Cardiac fibroblast (primary cell): ENCODE data around the gene GPR84.
A peak's percentile ranks its signal among the peaks of the same experiment; 100 is the strongest.

Source experiments
- DNase-seq, 2 donors: peaks; one replicate each; pipeline versions ENCODE4 v3.0.0 to v3.0.0-alpha.2; 2010; ENCODE audit warnings: low read depth in 2 of 2
- H3K4me3 ChIP-seq, 2 donors: replicated peaks in 1 of 2; 1 replicate in 1 of 2; 2 replicates in 1 of 2; pipeline ENCODE4 v1.5.1; 2011; ENCODE audit warnings: low read depth in 2 of 2, low read length in 2 of 2, mild to moderate bottlenecking in 2 of 2, moderate library complexity in 1 of 2
- TF ChIP-seq, protein P1 (sequence below): IDR thresholded peaks from one replicate; pipeline ENCODE4 v1.5.1; 2011; ENCODE audit warnings: low read depth, mild to moderate bottlenecking, low read length, inconsistent platforms

The GPR84 gene

DNA sequence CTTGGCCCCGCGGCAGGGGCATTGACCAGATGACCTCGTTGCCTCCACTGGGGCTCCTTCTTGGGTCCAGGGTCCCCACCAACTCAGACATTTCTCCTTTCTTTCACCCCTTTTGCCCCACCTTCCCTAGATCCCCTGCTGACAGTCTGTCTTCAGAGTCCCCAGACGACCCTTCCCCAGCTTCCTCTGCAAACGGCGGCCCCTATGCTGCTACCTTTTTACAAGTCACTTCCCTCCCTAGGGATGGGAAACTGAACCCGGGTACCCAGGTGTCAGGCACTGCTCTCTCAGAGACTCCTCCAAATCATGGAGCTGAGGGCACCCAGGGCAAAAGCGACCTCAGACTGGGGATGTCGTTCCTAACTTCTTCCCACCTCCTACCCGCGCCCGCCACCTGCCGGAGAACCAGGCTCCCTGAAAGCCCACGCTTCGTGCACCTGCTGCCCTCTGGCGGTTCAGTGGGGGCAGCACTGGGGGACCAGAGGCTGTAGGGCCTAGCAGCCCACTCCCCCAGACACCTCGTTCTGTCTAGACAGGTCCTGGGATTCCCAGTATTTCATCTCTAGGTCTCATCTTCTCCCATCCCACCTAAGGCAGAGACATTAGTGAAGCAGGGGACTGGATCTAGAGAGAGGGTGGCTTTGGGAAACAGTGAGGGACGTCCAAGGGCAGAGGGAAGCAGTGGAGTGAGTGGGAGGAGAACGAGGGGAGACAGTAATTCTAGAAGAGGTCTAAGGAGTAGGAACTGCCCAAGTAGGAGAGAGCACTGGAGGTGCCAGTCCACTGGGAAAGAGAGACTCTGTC is 15.3 kb upstream of the GPR84 start:
- peak overlapping the region; percentile 47 to 49 for H3K4me3 ChIP-seq
- peak; percentile 88 to 89 for DNase-seq
- TF ChIP-seq, protein P1, sequence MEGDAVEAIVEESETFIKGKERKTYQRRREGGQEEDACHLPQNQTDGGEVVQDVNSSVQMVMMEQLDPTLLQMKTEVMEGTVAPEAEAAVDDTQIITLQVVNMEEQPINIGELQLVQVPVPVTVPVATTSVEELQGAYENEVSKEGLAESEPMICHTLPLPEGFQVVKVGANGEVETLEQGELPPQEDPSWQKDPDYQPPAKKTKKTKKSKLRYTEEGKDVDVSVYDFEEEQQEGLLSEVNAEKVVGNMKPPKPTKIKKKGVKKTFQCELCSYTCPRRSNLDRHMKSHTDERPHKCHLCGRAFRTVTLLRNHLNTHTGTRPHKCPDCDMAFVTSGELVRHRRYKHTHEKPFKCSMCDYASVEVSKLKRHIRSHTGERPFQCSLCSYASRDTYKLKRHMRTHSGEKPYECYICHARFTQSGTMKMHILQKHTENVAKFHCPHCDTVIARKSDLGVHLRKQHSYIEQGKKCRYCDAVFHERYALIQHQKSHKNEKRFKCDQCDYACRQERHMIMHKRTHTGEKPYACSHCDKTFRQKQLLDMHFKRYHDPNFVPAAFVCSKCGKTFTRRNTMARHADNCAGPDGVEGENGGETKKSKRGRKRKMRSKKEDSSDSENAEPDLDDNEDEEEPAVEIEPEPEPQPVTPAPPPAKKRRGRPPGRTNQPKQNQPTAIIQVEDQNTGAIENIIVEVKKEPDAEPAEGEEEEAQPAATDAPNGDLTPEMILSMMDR: peak; percentile 100

DNA sequence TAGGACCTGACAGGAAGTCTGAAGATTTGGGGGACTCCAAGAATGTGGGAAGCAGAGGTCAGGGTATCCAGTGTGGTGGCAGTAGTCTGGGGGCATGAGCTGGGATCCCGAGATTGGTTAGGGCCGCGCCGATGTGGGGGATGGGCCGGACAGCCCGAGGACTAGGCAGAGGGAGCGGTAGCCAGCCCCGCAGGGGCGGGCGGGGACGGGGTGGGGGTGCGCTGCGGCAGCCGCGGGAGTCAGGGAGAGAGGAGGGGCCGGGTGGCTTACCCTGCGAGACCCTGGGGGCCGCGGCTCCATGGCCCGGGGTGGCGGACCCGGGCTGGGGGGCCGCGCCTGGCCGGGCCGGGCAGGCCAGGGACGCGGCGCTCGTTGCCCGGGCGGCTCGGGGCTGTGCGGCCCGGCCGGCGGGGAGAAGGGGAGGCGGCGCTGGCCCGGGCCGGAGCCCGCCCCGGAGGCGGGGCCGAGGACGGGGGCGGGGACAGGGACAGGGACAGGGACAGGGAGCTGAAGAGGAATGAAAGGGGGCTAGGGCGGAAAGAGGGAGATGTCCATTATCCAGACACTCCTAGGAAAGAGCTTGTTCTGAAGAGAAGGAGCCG is 14.6 kb upstream of the GPR84 start:
- DNase-seq: peak; percentile 41 to 51
- TF ChIP-seq, protein P1: no peak
- H3K4me3 ChIP-seq: peak overlapping the region; percentile 47 to 49

DNA sequence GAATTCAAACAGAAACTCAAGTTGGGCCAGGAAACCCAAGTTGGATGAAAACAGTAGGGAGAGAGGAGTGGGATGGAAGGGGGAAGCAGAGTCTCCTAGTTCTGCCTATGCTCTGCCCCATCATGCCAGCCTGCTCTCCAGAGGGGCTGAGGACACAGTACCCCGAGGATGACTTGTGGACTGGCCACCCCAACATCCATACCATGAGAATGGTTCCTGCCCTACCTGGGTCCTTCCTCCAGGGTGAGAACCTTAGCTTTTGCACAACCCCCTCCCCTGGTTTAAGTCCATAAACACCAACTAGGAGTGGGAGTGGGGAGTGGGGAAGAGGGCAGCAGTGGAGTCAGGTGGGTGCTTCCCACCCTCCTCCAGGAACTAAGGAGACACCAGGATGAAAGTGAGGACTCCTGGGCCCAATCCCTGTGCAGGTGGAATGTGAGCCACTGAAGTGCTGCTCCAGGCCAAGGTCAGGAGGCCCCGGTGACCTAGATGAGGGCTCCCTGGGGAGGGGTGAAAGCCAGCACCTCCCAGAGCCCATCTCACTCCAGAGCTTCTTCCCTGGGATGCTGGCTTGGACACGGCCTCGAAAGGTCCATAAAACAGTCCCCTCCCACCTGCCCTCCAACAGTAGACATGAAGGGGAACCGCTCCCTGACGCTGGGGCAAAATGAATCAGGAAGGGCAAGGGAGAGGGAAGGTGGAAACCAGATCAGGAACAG is 13.7 kb upstream of the GPR84 start:
- TF ChIP-seq, protein P1: no peak
- DNase-seq: no peak
- no peak overlapping the region for H3K4me3 ChIP-seq

DNA sequence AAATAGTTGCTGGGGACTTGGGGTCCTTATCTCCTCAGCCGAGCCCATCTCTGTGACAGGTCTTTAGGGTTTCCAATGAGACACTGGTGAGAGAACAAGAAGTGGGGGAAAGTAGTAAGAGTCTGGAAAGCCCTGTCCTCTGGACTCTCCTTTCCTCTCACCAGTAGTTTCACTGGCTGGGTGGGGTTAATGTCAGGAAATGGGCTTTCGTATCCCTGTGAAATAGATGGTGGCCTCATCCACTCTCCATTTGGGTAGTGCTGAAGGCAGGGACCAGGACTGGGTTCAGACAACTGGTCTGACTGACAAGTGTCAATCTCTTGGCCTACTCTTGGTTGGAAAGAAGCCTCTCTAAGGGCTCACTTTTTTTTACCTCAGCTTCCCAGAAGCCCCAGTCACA is 12.7 kb upstream of the GPR84 start:
- no peak overlapping the region for H3K4me3 ChIP-seq
- TF ChIP-seq, protein P1: no peak
- no peak for DNase-seq

DNA sequence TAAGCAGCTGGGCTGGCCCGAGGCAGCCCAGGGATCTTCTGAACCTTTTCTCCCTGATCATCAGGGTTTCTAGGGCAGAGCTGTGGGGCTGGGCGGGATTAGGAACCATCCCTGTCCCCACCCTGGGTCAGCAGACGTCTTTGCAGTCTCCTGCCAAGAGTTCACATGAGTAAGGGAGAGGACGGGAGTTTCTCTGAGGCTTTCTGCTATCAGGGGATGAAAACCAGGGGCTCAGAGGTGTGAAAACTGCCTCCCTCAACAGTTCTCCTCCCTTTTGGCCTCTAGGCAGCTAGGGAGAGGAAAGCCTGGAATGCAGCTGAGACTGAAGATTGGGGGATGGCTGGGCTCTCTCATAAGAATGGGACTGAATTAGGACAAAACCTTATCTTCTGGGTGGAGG is 12.3 kb upstream of the GPR84 start:
- peak in 1 of 2 donors; percentile 64 for DNase-seq
- TF ChIP-seq, protein P1: no peak
- no peak overlapping the region for H3K4me3 ChIP-seq

DNA sequence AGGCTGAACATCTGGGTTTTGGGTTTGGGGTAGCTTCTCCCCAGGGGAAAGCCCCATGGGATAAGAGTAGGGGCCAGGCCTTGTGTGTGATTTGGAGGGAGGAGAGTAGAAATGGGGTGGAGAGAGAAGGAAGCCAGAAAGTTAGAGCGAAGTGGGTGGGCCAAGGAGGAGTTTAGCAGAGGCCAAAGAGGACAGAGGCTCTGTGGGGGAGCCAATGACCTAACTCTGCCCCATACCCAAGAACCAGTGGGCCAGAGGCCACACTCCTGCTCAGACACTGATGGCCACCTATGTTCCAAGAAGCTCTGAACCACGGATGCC is 10.9 kb upstream of the GPR84 start:
- no peak overlapping the region for H3K4me3 ChIP-seq
- TF ChIP-seq, protein P1: no peak
- no peak for DNase-seq
